ENCODE results near the gene SERHL2.

- no peak for TF ChIP-seq EZH2 (IDR thresholded peaks at IDR 0.05)
- TF ChIP-seq, protein P1, sequence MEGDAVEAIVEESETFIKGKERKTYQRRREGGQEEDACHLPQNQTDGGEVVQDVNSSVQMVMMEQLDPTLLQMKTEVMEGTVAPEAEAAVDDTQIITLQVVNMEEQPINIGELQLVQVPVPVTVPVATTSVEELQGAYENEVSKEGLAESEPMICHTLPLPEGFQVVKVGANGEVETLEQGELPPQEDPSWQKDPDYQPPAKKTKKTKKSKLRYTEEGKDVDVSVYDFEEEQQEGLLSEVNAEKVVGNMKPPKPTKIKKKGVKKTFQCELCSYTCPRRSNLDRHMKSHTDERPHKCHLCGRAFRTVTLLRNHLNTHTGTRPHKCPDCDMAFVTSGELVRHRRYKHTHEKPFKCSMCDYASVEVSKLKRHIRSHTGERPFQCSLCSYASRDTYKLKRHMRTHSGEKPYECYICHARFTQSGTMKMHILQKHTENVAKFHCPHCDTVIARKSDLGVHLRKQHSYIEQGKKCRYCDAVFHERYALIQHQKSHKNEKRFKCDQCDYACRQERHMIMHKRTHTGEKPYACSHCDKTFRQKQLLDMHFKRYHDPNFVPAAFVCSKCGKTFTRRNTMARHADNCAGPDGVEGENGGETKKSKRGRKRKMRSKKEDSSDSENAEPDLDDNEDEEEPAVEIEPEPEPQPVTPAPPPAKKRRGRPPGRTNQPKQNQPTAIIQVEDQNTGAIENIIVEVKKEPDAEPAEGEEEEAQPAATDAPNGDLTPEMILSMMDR (IDR thresholded peaks at IDR 0.05) = no peak
- no peak for TF ChIP-seq EZH2phosphoT487 (IDR thresholded peaks at IDR 0.05)
Measured at GRCh38 chr22:42564699-42565098, 10.9 kb downstream of the SERHL2 start.

Data from neural progenitor cell (in vitro differentiated cells).